Esophagus muscularis mucosa (tissue), 4 donors: ENCODE results near the gene LTBP1. TPM values are rescaled to one million over a fixed set of nuclear protein-coding genes. Genes with fewer than 3 reads are reported as not detected.

Experiments used
- DNase-seq: peaks from one replicate; pipeline ENCODE4 v3.0.0-alpha.2; 2017; ENCODE audit errors: extremely low spot score
- H3K27ac ChIP-seq, 4 donors: fragments of 200-600 bp; sonication (generic); replicated peaks in 1 of 4; 1 replicate in 3 of 4; 2 replicates in 1 of 4; pipeline ENCODE4 v1.5.1; 2016 to 2019; ENCODE audit warnings: mild to moderate bottlenecking in 1 of 4
- H3K27me3 ChIP-seq, 4 donors: fragments of 200-600 bp; sonication (generic); one replicate each; pipeline versions ENCODE4 v1.5.1 to v1.6.0; 2016 to 2019
- H3K36me3 ChIP-seq, 4 donors: fragments of 200-600 bp; sonication (generic); one replicate each; pipeline ENCODE4 v1.5.1; 2016 to 2019
- H3K4me1 ChIP-seq, 4 donors: fragments of 200-600 bp; sonication (generic); one replicate each; pipeline ENCODE4 v1.5.1; 2016 to 2019
- H3K4me3 ChIP-seq, 4 donors: fragments of 200-600 bp; sonication (generic); 1 replicate in 2 of 4; 2 replicates in 2 of 4; pipeline ENCODE4 v1.5.1; 2016 to 2019; ENCODE audit warnings: mild to moderate bottlenecking in 4 of 4, moderate library complexity in 1 of 4
- H3K9me3 ChIP-seq, 4 donors: fragments of 200-600 bp; sonication (generic); 1 replicate in 3 of 4; 2 replicates in 1 of 4; pipeline ENCODE4 v1.5.1; 2016 to 2019
- CTCF ChIP-seq, 3 experiments: fragments of 200-600 bp in 2 of 3; fragments of 450-650 bp in 1 of 3; sonication (generic) in 2 of 3; IDR thresholded peaks; one replicate each; pipeline ENCODE4 v1.5.1; 2017 to 2019; ENCODE audit warnings: antibody characterized with exemption in 3 of 3, mild to moderate bottlenecking in 2 of 3, moderate library complexity in 1 of 3
- EP300 ChIP-seq: sonication (generic); formaldehyde crosslinking; IDR thresholded peaks from one replicate; pipeline ENCODE4 v1.6.1; 2017; ENCODE audit warnings: antibody characterized with exemption
- POLR2A ChIP-seq: fragments of 450-650 bp; IDR thresholded peaks from one replicate; pipeline ENCODE4 v1.6.1; 2017; ENCODE audit warnings: antibody characterized with exemption, moderate library complexity, mild to moderate bottlenecking, low read depth
- POLR2AphosphoS5 ChIP-seq, 2 donors: sonication (generic); formaldehyde crosslinking; IDR thresholded peaks; one replicate each; pipeline ENCODE4 v1.6.1; 2017; ENCODE audit warnings: antibody characterized with exemption in 2 of 2
- WGBS: methylation state at CpG from one replicate; pipeline ENCODE4 v1.1.5; 2018; 5-methylcytosine and 5-hydroxymethylcytosine counted together
- intact Hi-C: fragments of 100-400 bp; cut with DNase I; formaldehyde crosslinking; loops from one replicate; pipeline ENCODE4 v1.15.1; 2023
- total RNA-seq, 4 donors: library from RNA; depleted of rRNA; stranded (reverse); fragments of >200 nt; gene quantifications; one replicate each; pipeline versions ENCODE4 v1.1.0 to v1.2.1, GENCODE V29; 2016

Gene LTBP1
- total RNA-seq, 4 donors from 2014 or later, result 254 to 465 (median 368) TPM

- TF ChIP-seq POLR2AphosphoS5 (IDR thresholded peaks at IDR 0.05), result no peak
- TF ChIP-seq POLR2A, result no peak
- no peaks in the 10 kb centered on the region for H3K9me3 ChIP-seq
- intact Hi-C loops, result no loop called here
- H3K4me3 ChIP-seq, result no peak overlapping the region
- peaks cover 28 to 53% (median 46%) of the 10 kb centered on the region in 4 donors for H3K4me1 ChIP-seq
- DNase-seq, result no peak
- H3K27me3 ChIP-seq, result no peaks in the 10 kb centered on the region
- H3K27ac ChIP-seq, result peak overlapping the region in 2 of 4 donors; percentile 42 to 47
- 79% methylated on average over 8 of the region's 8 CpGs for WGBS
- peaks cover 0 to 3% (median 0%) of the 10 kb centered on the region in 4 donors for H3K36me3 ChIP-seq
These were observed 161.1 kb downstream of the LTBP1 start for GRCh38 chr2:33107690-33108482.

- no peak for TF ChIP-seq POLR2A
- no peak for TF ChIP-seq EP300
- TF ChIP-seq CTCF (IDR thresholded peaks at IDR 0.05), result no peak
- peak; percentile 18 to 68 for TF ChIP-seq POLR2AphosphoS5 (IDR thresholded peaks at IDR 0.05)
- intact Hi-C loops, result no loop called here
- peaks cover 28 to 48% (median 41%) of the 10 kb centered on the region in 4 donors for H3K4me1 ChIP-seq
- no peaks in the 10 kb centered on the region for H3K27me3 ChIP-seq
- peak overlapping the region; percentile 31 to 47 (median 42) for H3K27ac ChIP-seq
- H3K4me3 ChIP-seq, result no peak overlapping the region
- WGBS, result 75% methylated on average over 11 of the region's 11 CpGs
- H3K9me3 ChIP-seq, result no peaks in the 10 kb centered on the region
- DNase-seq, result no peak
- peaks cover 0 to 3% (median 0%) of the 10 kb centered on the region in 4 donors for H3K36me3 ChIP-seq
These were observed 162.0 kb downstream of the LTBP1 start for GRCh38 chr2:33108483-33109443.

GRCh38 chr2:33110461-33110860 is 163.7 kb downstream of the LTBP1 start:
- intact Hi-C loops, result no loop called here
- Histone ChIP-seq H3K27me3 (no peaks in the 10 kb centered on the region), H3K4me1 (peaks cover 21 to 32% (median 28%) of the 10 kb centered on the region in 4 donors), H3K4me3 (no peak overlapping the region), H3K27ac (no peak overlapping the region), H3K36me3 (peaks cover 0 to 3% (median 0%) of the 10 kb centered on the region in 4 donors), H3K9me3 (no peaks in the 10 kb centered on the region)
- no peak for TF ChIP-seq POLR2AphosphoS5 (IDR thresholded peaks at IDR 0.05)
- no peak for TF ChIP-seq POLR2A
- no peak for TF ChIP-seq EP300
- no peak for TF ChIP-seq CTCF (IDR thresholded peaks at IDR 0.05)
- 69% methylated on average over 5 of the region's 5 CpGs for WGBS
- no peak for DNase-seq

- no peak for DNase-seq
- WGBS, result 76% methylated on average over 10 of the region's 10 CpGs
- no peak overlapping the region for H3K4me3 ChIP-seq
- intact Hi-C loops, result no loop called here
- H3K27ac ChIP-seq, result no peak overlapping the region
- H3K36me3 ChIP-seq, result peaks cover 0 to 3% (median 0%) of the 10 kb centered on the region in 4 donors
- H3K4me1 ChIP-seq, result peaks cover 21 to 32% (median 28%) of the 10 kb centered on the region in 4 donors
- peak in 1 of 2 donors; percentile 20 for TF ChIP-seq POLR2AphosphoS5 (IDR thresholded peaks at IDR 0.05)
- no peak for TF ChIP-seq EP300
- no peak for TF ChIP-seq POLR2A
- TF ChIP-seq CTCF (IDR thresholded peaks at IDR 0.05), result no peak
- H3K9me3 ChIP-seq, result no peaks in the 10 kb centered on the region
- H3K27me3 ChIP-seq, result no peaks in the 10 kb centered on the region
These were observed 164.3 kb downstream of the LTBP1 start for GRCh38 chr2:33111002-33111446.

GRCh38 chr2:33115196-33115595 is 168.4 kb downstream of the LTBP1 start:
- WGBS, result 96% methylated on average over 2 of the region's 2 CpGs
- TF ChIP-seq CTCF (IDR thresholded peaks at IDR 0.05) (no peak), POLR2AphosphoS5 (IDR thresholded peaks at IDR 0.05) (no peak), POLR2A (no peak), EP300 (no peak)
- no peak for DNase-seq
- H3K4me1 ChIP-seq, result peaks cover 7 to 24% (median 13%) of the 10 kb centered on the region in 4 donors
- no peaks in the 10 kb centered on the region for H3K27me3 ChIP-seq
- H3K36me3 ChIP-seq, result peaks cover 0 to 3% (median 0%) of the 10 kb centered on the region in 4 donors
- intact Hi-C loops, result no loop called here
- no peak overlapping the region for H3K4me3 ChIP-seq
- no peak overlapping the region for H3K27ac ChIP-seq
- no peaks in the 10 kb centered on the region for H3K9me3 ChIP-seq
